ENCODE data around the gene ARID2. TPM values are rescaled to one million over a fixed set of nuclear protein-coding genes. Genes with fewer than 3 reads are reported as not detected.
A peak's percentile ranks its signal among the peaks of the same experiment; 100 is the strongest.

The ARID2 gene, protein sequence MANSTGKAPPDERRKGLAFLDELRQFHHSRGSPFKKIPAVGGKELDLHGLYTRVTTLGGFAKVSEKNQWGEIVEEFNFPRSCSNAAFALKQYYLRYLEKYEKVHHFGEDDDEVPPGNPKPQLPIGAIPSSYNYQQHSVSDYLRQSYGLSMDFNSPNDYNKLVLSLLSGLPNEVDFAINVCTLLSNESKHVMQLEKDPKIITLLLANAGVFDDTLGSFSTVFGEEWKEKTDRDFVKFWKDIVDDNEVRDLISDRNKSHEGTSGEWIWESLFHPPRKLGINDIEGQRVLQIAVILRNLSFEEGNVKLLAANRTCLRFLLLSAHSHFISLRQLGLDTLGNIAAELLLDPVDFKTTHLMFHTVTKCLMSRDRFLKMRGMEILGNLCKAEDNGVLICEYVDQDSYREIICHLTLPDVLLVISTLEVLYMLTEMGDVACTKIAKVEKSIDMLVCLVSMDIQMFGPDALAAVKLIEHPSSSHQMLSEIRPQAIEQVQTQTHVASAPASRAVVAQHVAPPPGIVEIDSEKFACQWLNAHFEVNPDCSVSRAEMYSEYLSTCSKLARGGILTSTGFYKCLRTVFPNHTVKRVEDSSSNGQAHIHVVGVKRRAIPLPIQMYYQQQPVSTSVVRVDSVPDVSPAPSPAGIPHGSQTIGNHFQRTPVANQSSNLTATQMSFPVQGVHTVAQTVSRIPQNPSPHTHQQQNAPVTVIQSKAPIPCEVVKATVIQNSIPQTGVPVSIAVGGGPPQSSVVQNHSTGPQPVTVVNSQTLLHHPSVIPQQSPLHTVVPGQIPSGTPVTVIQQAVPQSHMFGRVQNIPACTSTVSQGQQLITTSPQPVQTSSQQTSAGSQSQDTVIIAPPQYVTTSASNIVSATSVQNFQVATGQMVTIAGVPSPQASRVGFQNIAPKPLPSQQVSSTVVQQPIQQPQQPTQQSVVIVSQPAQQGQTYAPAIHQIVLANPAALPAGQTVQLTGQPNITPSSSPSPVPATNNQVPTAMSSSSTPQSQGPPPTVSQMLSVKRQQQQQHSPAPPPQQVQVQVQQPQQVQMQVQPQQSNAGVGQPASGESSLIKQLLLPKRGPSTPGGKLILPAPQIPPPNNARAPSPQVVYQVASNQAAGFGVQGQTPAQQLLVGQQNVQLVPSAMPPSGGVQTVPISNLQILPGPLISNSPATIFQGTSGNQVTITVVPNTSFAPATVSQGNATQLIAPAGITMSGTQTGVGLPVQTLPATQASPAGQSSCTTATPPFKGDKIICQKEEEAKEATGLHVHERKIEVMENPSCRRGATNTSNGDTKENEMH (N-terminal part only)
- 11.1 and 41.8 TPM in 2 replicates for total RNA-seq

DNA sequence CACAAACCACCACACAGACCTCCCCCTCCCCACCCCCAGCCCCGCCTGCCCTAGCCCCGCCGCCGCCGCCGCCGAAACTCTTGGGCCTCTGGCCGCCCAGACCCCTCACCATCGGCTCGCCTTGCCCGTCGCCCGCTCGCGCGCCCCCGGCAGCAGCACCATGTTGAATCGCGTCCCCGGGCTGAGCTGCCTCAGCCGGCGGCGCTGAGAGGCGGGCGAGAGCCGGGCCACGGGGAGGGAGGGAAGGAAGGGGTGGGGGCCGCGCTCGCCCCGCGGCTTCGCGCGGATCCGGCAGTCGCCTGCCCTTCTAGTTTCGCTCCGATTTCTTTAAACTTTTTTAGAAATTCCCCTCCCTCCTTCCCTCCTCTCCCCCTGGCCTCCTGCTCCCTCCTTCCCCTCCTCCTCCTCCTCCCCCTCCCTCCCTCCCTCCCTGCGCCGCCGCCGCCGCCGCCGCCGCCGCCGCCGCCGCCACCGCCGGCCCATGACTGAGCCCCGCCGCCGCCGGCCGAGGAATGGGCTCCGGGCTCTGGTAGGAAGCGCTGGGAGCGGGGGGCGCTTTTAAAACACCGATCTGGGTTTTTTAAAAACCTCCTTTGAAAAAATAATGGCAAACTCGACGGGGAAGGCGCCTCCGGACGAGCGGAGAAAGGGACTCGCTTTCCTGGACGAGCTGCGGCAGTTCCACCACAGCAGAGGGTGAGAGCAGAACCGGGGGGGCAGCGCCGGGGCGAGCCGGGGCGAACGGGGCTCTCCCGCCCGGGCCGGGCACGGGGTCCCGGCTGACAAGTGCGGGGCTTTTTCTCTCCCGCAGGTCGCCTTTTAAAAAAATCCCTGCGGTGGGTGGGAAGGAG, at the start of gene ARID2:
Gene ARID2 (plus strand): TSS at position 474 of the 851 bp plus-strand sequence. CDS start 131 bp downstream, at position 605.
- peak; percentile 38 for DNase-seq (ENCODE audit: low read depth)

DNA sequence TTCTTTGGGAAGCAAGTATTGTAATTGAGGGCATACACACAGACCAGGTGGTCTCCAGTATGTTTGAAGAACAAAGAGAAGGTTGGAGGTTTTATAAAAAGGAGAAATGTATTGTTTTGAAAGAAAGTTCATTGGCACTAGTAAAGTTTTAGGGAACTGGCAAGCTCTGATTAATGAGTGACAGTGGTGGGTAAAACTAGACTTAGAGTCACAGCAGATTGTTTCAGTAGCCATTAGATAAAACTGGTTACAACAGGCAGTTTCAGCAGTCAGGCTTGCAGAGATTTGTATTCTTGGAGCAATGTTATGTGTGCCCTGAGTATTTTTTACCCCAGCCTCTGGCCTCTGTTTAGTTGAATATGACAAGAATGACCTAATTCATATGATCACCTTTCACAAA, 49.1 kb upstream of the ARID2 start:
- peak; percentile 27 for DNase-seq (ENCODE audit: low read depth)

DNA sequence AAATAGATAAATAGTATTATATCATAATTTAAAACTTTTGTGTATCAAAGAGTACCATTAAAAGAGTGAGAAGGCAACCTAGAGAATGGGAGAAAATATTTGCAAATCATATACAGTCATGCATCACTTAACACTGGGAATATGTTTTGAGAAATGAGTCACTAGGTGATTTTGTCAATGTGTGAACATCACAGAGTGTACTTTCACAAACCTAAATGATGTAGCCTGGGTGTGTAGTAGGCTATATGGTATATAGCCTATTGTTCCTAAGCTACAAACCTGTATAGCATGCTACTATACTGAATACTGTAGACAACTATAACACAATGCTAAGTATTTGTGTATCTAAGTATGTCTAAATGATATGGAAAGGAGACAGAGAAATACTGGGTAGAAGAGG, 48.0 kb upstream of the ARID2 start:
- peak; percentile 16 for DNase-seq (ENCODE audit: low read depth)

DNA sequence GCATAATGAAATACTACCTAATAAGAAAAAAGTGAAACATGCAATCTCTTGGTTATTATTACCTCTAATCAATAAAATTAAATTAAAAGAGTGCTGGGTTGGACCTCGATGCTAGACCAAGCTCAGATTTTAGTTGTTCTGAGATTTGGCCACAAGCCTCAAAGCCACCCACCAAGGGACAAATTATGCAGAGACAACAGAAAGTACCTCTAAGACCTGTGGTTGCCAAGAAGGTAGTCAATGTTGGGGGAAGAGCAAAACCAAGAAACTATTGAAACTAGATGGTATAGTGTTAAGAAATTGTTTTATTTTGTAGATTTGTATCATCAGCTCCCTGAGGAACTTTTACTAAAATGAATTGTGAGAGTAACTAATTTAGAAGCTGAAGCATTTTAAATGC, 43.8 kb upstream of the ARID2 start:
- DNase-seq (ENCODE audit: low read depth) = no peak

DNA sequence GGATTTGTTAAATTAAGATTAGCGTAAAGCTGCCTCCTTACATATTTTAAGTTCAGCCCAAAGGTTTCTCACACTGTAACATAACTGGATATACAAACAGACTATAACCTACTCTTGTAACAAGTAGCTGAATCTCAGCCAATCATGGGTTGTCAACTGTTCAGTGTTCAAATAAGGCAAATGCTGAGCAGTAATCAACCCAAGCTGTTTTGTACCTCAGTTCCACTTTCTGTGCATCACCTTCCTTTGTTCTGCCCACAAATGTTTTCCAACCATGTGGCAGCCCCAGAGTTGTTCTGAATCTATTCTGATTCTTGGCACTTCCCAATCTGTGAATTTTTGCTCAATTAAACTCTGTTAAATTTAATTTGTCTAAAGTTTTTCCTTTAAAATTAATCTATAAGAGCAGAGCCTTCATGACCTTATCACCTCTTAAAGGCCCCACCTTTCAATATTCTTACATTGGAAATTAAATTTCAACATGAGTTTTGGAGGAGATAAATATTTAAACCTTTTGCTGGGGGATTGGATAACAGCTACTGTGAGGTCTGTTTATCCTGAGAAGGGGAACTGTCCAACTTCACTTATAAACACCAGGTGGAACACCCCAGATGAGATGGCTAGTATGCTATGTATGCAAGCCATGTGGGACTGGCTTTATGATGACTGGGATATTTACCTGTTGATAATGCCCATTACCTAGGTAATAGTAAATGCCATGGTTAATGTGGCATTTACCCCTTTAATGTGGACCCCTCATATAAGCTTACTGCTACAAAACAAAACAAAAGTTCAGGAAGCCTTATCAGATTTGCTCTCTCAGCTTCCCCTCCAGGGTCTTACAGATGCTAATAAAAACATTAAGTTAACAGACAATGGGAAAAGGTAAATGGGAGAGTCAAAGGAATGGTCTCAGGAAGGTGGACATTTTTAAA, 42.2 kb upstream of the ARID2 start:
- DNase-seq (ENCODE audit: low read depth) = no peak

DNA sequence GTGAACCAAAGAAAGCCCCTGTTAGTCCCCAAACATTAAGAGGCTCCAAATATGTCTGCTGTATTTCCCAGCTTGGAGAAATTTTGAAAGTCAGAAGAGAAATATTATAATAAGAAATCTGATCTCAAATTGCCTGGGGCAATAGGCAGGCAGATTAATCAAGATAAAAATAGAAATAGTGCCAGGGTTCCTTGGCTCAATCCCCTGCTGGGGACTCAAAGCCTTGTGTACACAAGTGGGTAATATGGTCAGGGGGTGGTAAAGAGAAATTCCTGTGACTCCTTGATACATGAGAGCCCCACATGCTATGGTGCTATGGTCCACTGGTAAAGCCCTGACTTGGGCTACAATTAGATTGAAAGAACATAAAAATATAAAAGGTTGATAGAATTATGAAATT, 41.3 kb upstream of the ARID2 start:
- DNase-seq (ENCODE audit: low read depth) = no peak

DNA sequence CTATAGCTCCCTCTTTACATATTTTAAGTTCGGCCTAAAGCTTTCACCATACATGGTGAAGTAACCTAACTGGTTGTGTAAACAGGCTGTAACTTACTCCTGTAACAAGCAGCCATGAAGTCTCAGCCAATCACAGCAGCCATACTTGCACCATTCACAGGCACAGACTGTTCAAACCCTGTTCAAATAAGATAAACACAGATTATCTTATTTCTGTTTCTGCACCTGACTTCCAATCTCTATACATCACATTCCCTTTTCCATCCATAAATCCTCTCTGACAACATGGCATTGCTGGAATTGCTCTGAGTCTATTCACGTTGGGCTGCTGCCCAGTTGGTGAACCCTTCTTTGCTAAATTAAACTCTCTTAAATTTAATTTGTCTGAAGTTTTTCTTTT, 34.5 kb upstream of the ARID2 start:
- no peak for DNase-seq (ENCODE audit: low read depth)

DNA sequence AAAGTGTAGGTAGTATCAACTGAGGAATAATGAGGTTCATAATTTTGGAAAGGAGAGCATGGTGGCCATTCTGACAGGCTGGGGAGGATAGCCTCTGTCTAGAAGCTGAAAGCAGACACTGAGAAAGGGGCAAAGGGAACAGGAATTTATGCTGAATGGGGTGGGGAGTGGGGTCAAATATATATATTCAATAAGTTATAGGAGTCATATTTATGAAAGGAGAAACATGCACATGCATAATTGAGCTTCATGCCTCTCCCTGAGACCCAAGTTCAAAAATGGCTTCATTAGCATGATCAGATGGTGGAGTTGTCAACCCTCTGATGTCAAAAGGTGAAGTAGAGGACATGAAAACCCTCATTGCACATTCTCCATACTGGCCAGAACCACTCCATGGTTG, 33.9 kb upstream of the ARID2 start:
- no peak for DNase-seq (ENCODE audit: low read depth)

DNA sequence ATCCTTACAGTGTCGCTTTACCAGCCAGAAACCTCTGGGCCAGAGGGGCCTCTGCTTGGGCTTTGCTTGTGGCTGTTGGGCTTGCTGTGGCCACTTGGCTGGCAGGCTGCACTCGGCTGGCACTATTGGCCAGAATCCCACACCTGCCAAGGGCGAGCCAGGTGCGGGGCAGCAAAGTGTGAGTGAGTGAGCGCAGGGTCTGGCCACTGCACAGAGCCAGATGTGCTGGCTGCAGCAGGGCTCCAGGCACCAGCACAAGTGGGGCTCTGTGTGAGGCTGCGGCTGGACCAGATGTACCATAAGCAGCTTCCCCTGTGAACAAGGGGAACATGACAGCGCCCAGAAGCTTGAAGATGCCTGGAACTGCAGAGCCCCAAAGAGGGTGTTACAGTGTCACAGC, 33.5 kb upstream of the ARID2 start:
- no peak for DNase-seq (ENCODE audit: low read depth)

DNA sequence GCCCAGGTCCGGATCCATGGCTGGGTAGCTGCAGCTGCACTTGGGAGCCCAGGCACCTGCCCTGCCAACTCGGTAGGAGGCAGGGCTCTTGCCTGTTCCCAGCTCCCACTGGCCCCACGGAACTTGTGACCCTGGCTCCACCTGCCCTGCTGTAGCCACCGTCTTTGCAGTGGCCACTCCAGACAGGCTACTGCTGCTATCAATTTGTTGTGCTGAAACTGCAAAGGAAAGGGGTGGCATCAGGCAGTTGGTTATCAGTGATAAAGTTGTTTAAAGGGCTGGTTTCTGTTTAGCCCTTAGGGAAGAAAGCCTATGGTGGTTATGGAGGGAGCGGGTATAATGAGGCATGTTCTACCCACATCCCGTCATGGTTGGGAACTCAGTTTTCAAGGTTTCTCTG, 32.1 kb upstream of the ARID2 start:
- no peak for DNase-seq (ENCODE audit: low read depth)

DNA sequence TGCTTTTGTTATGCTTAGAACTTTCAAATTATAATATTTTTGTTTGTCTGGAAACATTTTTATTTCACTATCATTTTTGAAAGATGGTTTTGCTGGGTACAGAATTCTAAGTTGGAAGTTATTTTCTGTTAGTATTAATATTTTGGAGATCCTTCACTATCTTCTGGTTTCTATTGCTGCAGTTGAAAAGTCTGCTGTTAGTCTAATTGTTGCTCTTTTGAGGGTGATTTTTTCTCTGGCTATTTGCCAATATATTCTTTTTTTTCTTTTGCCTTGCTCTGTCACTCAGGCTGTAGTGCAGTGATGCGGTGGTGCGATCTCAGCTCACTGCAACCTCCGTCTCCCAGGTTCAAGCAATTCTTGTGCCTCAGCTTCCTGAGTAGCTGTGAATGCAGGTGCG, 28.2 kb upstream of the ARID2 start:
- DNase-seq (ENCODE audit: low read depth) = no peak

DNA sequence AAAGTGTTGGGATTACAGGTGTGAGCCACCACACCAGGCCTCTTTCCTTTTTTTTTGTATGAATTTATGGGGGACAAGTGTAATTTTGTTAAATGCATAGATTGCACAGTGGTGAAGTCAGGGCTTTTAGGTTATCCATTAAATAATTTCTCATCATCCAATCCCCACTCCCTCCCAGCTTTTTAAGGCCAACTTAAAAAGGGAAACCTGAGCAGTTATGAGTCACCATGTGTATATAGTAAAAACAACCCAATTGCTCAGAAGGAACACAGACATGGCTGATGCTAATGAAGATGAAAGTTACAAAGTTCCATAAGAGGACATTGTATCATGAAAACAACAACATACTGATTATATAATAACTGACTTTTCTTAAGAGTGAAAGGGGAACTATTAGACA, 25.6 kb upstream of the ARID2 start:
- peak; percentile 77 for DNase-seq (ENCODE audit: low read depth)

DNA sequence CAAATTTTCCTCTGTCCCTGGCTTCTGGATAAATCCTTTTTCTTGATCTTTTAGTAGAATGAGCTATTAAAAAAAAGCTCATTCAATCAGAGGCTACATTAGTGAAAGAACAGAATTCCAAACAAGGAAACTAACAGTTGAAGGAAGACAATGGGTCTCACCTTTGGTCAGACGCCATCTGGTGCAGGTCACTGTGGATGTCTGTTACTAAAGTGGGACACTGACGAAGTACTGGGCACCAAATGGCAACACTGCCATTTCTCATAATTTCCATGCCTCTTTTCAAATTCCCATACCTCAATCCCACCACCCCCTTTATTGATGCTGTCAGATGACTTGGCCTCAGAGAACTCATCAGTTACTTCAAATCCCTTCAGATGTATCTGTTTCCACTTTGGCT, 24.5 kb upstream of the ARID2 start:
- no peak for DNase-seq (ENCODE audit: low read depth)

DNA sequence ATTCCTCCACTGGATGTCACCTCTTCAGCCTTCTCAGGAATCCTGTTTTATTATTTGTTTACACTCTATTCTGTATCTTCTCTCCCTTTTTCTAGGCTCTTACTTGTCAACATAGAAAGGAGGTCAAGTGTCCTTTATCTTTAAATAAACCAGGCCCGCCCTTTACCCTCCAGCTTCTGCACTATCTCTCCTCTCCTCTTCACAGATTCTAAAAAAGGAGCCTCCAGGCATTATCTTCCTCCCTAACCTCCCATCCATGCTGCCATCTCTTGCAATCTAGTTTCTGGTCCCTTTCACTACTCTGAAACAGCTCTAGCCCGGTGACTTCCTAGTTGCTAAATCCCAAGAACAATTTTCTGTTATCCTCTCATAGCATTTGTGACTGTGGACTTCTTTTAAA, 24.1 kb upstream of the ARID2 start:
- DNase-seq (ENCODE audit: low read depth) = no peak

DNA sequence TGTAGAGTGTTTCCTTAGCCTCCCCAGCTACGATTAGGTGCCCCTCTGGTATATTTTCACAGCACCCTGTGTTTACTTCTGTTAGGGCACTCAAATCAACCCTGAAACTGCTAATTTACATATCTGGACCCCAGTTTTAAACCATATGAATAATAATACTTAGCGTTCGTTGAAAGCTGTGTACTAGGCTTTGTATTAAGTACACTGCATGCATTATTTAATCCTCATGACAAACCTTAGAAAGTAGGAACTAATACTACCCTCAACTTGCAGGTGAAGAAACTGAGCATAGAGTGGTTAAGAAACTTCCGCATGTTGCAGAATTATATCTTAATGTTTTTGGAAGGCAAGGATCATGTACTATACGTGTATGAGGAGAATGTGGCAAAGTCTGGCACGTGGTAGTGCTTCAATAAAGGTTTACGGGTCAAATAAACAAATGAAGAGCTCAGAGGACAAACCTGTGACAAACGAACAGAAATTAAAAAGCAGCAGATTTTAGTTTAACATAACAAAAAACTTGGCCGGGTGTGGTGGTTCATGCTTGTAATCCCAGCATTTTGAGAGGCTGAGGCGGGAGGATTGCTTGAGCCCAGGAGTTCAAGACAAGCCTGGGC, 22.2 kb upstream of the ARID2 start:
- DNase-seq (ENCODE audit: low read depth) = no peak

DNA sequence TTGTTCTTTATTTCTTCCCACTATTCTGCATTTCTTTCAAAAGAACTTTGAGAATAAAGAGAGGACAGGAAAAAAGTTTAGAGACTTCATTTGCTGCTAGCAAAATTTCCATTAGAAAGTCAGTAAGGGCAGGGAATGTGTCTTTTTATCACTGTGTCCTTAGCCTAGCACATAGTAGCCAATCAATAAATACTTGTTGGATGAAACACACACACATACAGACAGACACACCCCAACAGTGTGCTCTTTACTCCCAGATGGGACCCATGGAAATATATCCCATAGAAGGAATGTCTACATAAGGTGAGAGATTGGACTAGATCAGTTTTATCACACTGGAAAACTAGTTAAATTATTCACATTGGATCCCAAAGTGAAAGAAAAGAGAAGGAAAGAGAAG, 21.1 kb upstream of the ARID2 start:
- no peak for DNase-seq (ENCODE audit: low read depth)

DNA sequence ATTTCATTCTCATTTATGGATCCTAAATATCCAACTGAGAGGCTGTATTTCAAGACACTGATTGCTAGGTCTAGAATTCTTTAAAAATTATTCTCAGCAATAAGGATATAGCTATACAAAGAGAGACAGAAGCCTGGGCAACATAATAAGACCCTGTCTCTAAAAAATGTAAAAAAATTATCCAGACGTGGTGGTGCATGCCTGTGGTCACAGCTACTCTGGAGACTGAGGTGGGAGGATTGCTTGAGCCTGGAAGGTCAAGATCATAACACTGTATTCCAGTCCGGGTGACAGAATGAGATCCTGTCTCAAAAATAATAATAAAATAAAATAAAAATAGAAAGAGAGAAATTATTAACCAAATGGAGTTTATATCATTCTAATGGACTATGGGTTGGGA, 20.6 kb upstream of the ARID2 start:
- DNase-seq (ENCODE audit: low read depth) = no peak

DNA sequence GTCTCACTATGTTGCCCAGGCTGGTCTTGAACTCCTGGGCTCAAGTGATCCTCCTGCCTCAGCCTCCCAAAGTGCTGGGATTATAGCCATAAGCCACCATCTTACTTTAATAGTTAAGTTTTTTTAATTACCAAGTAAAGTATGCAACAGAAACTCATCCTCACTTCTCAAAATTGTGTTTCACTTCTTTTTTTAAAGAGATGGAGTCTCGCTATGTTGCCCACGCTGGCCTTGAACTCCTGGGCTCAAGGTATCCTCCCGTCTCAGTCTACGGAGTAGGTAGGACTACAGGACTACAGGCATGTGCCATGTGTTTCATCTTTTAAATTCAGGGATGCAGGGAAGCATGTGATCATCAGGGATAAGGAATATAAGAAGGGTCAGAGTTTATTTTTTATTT, 17.2 kb upstream of the ARID2 start:
- DNase-seq (ENCODE audit: low read depth) = no peak

DNA sequence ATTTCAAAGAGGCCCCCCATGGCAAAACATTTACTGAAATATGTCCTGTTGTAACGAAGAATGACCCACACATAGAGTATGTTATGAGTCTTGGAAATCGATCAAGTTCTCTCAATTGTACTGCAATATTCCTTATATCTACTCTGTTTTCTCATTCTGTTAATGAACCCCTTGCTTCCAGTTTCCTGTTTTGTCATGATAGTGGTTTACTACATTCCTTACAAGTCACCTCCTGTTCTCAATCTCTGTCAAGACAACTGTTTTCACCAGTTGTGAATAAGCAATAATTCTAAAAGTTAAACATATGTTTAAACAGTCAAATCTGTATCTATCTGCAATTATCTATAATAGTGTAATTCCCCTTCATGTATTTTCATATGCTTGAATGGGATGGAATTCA, 16.4 kb upstream of the ARID2 start:
- DNase-seq (ENCODE audit: low read depth) = no peak

DNA sequence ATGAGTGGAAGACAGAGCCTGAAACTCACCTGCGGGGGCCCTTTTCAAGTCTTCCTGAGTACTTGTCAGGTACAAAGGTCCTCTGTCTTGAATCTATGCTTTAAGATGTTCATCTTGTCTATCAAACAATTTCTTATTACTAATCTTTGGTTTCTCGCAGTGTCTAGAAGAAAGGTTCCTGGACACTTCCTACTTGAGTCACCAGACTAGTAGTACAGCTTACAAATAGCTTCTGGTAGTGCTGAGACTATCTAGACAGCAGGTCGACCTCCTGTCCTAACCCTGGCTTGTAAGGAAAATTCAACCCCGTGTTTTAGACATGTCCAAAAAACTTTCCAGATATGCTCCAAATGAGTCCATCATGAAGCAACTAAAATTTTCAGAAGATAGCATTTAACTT, 11.2 kb upstream of the ARID2 start:
- no peak for DNase-seq (ENCODE audit: low read depth)
